Fibroblast of villous mesenchyme (primary cell): ENCODE measurements around the gene NDUFS6. TPM values are rescaled to one million over a fixed set of nuclear protein-coding genes. Genes with fewer than 3 reads are reported as not detected.

ENCODE experiments used
- DNase-seq: peaks from one replicate; pipeline ENCODE4 v3.0.0-alpha.2; 2010; ENCODE audit warnings: low read depth
- H3K4me3 ChIP-seq: 2 replicates; pipeline ENCODE4 v1.5.1; 2011; ENCODE audit warnings: low read depth, mild to moderate bottlenecking, low read length
- total RNA-seq: library from RNA; depleted of rRNA; stranded (reverse); fragments of >200 nt; gene quantifications from 2 replicates; pipeline ENCODE4 v1.2.3, GENCODE V29; 2012
- TF ChIP-seq, protein P1 (sequence below): IDR thresholded peaks from 2 replicates; pipeline ENCODE4 v1.5.1; 2012; ENCODE audit warnings: low read depth, mild to moderate bottlenecking, low read length; ENCODE audit not compliant: insufficient read depth

NDUFS6 gene
- total RNA-seq: 22.9 and 37.4 TPM in 2 replicates

DNA sequence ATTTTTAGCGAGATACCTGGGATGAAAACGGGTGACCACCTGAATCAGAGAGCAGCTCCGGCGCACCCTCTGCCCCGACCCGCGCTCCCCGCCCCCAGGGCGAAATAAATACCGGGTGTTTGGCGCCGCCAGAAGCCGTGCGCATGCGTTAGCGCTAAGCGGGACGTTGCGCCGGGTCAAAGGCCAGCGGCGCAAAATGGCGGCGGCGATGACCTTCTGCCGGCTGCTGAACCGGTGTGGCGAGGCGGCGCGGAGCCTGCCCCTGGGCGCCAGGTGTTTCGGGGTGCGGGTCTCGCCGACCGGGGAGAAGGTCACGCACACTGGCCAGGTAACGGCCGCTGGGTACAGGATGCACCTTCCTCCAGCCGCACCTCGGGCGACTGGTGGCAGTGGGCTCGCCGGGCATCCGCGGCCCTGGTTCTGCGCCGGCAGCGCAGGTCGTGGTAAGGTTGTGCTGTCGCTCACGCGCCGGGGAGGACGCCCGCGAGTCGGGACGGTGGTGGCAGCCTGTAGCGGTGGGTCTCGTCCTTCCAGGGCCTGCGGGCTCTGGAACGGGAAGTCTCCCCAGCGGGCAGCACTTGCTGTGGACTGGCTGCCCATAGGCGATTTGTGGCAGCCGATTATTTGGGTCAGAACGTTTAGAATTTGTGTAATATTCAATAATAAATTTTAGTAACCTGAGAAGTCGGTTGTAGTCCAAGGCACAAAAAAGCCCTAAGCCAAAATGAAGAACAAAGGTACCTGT, at the start of gene NDUFS6:
Gene NDUFS6, plus strand, starts transcription at position 186 of the 745 bp plus-strand sequence. Its CDS starts 11 bp downstream, at position 197.
- peak within 1 kb of the TSS; percentile 91 for H3K4me3 ChIP-seq
- peak; percentile 61 for DNase-seq
- TF ChIP-seq, protein P1, sequence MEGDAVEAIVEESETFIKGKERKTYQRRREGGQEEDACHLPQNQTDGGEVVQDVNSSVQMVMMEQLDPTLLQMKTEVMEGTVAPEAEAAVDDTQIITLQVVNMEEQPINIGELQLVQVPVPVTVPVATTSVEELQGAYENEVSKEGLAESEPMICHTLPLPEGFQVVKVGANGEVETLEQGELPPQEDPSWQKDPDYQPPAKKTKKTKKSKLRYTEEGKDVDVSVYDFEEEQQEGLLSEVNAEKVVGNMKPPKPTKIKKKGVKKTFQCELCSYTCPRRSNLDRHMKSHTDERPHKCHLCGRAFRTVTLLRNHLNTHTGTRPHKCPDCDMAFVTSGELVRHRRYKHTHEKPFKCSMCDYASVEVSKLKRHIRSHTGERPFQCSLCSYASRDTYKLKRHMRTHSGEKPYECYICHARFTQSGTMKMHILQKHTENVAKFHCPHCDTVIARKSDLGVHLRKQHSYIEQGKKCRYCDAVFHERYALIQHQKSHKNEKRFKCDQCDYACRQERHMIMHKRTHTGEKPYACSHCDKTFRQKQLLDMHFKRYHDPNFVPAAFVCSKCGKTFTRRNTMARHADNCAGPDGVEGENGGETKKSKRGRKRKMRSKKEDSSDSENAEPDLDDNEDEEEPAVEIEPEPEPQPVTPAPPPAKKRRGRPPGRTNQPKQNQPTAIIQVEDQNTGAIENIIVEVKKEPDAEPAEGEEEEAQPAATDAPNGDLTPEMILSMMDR: no peak

DNA sequence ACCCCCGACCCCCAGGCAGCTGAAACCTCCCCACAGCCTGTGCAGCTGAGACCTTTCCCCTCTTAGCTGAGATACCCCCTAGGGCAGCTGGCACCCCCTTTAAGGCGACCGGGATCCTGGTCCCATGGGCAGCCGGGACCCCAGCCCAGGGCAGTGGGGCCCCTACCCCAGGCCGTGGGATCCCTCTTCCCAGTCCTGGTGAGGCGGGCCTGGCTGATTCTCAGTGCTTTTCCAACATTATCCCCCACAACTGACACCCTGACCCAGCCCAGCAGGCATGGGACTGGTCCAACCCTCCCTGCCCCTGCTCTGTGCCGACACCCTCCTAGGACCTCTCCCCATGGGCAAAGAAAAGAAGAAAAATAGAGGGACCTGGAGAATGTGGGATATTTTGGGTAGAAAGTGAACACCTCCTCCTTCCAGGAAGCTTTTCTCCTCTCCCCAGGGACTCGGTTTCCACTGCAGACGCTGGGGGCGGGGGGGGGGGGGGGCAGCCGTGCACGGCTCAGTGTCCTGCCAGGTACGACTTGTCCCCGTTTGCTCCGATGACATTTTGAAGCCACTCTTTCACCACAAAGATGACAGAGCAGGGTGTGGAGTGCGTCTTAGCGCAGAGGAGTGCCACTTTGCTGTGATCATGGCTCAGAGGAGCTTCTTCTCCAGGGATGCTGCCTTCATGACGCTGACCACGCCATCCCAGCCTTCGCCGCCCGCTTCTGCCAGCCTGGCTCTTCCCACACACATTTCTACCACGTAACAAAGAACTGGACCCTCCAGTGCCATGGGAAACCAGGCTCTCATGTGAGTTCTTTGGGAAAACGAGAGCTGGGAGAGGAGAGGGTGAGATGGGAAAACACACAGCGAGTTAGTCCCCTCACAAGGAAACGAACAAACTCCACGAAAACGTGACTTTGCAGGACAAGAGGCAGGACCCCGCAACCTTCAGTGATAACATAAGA, 49.1 kb upstream of the NDUFS6 start:
- DNase-seq: no peak
- H3K4me3 ChIP-seq: no peak overlapping the region
- TF ChIP-seq, protein P1: no peak

DNA sequence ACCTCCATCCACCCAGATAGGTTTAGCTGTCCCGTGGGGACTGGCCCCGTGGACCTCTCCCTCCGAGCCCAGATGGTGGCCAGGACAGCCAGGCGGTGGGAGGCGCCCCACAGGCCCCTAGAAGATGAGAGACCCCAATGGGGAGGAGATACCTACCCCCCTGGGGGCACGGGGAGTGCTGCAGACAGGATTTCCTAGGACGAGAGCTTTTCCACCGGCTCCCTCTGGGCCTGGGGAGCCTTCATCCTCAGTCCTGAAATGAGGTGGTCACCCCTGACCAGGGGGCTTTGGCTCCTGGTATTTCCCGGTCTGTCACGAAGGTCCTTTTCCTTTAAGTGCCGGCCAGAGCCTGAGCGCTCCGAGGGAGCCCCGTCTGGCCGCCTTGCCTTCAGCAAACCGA, 48.3 kb upstream of the NDUFS6 start:
- no peak overlapping the region for H3K4me3 ChIP-seq
- TF ChIP-seq, protein P1: no peak
- no peak for DNase-seq

DNA sequence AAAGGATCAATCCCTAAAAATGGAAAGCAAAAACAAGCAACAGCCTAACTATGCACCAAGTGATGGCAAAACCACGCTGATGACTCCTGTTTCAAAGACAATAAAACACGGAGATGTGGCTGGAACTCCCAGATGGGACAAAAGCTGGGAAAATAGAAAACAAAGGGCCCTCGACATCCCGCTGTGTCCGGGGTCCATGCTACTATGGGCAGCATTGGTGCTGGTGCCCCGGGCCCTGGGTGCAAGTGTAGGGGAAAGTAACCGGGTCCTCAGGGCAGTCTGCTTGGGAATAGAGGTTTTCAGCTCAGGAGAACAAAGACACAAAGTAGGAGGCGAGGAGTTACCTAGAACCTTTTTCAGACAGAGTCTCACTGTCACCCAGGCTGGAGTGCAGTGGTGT, 47.7 kb upstream of the NDUFS6 start:
- no peak for DNase-seq
- TF ChIP-seq, protein P1: no peak

DNA sequence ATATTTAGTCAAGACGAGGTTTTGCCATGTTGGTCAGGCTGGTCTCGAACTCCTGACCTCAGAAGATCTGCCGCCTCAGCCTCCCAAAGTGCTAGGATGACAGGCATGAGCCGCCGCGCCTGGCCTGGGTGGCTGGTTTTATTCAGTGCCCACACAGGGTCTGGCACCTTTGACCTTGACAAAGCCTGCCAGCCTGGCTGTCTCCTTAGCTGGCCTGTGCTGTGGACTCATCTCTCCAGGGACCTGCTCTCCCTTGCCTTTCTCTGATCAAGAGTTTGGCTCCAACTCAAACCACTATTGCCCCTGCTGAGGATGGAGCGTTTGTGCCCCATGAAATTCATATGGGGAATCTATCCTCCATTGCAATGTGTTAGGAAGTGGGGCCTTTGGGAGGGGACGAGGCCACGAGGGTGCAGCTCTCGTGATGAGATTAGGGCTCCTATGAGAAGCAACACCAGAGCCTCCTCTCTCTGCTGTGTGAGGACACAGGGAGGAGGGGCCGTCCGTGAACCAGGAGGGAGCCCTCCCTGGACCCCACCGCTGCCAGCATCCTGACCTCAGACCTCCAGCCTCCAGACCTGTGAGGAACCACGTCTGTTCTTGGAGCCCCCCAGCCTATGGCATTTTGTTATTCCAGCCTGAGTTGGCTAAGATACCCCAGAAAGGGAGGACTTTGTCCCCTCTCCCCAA, 46.5 kb upstream of the NDUFS6 start:
- DNase-seq: no peak
- H3K4me3 ChIP-seq: no peak overlapping the region

More for the DNA sequence above, 47.7 kb upstream of the NDUFS6 start:
- no peak overlapping the region for H3K4me3 ChIP-seq

More for the DNA sequence above, 46.5 kb upstream of the NDUFS6 start:
- TF ChIP-seq, protein P1: no peak
